PFSK-1 (cell line): Measurements from ENCODE around the gene TBCB.

Experiments
- FOXP2 ChIP-seq: optimal IDR thresholded peaks from 2 replicates; pipeline ENCODE3; 2011; ENCODE audit warnings: borderline replicate concordance, control low read depth, inconsistent platforms; ENCODE audit not compliant: insufficient read depth; ENCODE audit errors: extremely low read length, extremely low read depth
- POLR2AphosphoS5 ChIP-seq: IDR thresholded peaks from 2 replicates; pipeline ENCODE4 v1.6.1; 2012; ENCODE audit warnings: low read depth, mild to moderate bottlenecking, control low read depth, low read length, moderate library complexity
- REST ChIP-seq, 2 experiments: IDR thresholded peaks; 2 replicates each; pipeline versions ENCODE4 v1.6.1 to v1.8.0; 2011 to 2012; ENCODE audit warnings: low read depth in 2 of 2, low read length in 2 of 2, control low read depth in 1 of 2, inconsistent platforms in 1 of 2, mild to moderate bottlenecking in 1 of 2, moderate library complexity in 1 of 2; ENCODE audit not compliant: insufficient read depth in 1 of 2
- SIN3A ChIP-seq: IDR thresholded peaks from 2 replicates; pipeline ENCODE4 v1.6.1; 2012; ENCODE audit warnings: mild to moderate bottlenecking, low read length, moderate library complexity, borderline replicate concordance; ENCODE audit not compliant: insufficient read depth
- TAF1 ChIP-seq: IDR thresholded peaks from 2 replicates; pipeline ENCODE4 v1.6.1; 2012; ENCODE audit warnings: low read length, control low read depth, borderline replicate concordance; ENCODE audit not compliant: insufficient read depth

GRCh38 chr19:36141039-36141927, 26.0 kb downstream of the TBCB start:
- TF ChIP-seq POLR2AphosphoS5 (no peak; the same call in 1 of the 2 replicates), REST (IDR thresholded peaks at IDR 0.05; ENCODE audit: insufficient read depth in 1 of 2, low read depth in 2 of 2, low read length in 2 of 2) (no peak), FOXP2 (no peak), TAF1 (peak; percentile 62; the same call in 1 of the 2 replicates), SIN3A (no peak)
